HG03571 (cell line): ENCODE data around the gene TACO1.

Experiments used
- ATAC-seq: cut with Tn5 transposase; IDR thresholded peaks from one replicate; pipeline ENCODE4 v1.9.1; 2021; ENCODE audit not compliant: unreplicated experiment

The TACO1 gene

DNA sequence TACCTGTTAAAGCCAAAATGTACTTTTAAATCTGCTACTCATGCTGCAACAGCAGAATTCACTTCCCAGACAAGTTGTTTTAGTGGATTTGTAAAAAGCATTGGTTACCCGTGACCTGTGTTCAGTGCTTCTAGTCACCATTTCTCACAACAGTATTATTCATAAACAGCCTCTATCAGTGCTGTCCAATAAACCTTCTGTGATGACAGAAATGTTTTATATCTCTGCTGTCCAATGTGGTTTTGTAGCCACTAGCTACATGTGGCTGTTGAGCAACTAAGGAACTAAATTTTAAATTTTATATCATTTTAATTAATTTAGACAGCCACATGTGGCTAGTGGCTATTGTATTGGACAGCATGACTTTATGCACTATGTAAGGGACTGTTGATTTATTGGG lies 34.1 kb downstream of the TACO1 start:
- no peak for ATAC-seq

DNA sequence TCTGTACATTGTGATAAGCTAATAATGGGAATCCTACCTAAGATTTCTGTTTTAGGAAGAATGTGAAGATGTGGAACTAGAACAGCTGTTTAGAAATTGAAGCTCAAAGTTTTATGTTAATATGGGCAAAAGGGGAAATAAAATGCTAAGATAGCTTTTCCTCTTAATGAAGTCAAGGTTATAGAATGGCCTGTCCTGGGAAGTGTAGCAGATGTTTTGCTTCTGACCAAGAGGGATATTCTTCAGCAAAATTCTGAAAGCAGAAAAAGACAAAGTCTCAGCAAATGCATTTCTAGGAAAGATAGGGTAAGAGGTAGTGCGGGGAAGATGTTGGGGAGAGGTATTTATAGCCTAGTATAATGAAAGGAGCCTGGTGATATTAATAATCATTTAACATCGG lies 34.6 kb downstream of the TACO1 start:
- ATAC-seq, result no peak

DNA sequence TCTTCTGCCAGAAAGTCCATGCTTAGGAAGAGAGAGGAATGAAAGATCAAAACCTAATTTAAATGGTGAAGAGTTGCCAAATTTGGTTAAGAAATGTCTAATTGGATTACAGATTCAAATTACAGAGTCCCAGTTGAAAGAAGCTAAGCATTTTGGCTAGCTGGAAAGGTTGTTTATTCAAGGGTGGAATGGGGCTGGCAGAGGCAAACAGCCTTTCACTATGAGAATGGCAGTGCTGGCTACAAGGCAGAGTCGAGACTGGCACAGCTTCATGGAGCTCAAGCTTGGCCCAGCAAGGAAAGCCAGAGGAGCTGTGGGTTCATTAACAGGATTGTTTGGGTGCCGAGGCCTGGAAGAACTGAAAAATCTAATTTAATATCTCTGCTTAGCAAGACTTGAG lies 35.1 kb downstream of the TACO1 start:
- ATAC-seq, result no peak

DNA sequence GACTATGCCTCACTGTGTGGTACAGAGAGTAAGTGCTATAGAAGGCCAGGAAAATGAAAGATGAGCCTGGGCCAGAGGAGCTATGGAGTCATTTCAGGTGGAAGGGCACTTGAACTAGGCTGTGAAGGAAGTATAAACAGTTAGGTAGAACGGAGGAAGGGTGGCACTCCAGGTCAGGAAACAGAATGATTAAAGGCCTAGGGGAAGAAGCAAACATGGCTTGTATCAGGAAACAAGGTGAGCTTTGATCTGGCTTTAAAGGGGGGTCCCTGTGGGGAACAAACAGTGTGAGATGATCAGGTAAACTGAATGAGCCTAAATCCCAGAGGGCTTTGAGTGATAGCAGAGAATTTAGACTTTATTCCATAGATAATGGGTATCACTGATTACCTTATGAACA lies 38.4 kb downstream of the TACO1 start:
- ATAC-seq, result no peak

DNA sequence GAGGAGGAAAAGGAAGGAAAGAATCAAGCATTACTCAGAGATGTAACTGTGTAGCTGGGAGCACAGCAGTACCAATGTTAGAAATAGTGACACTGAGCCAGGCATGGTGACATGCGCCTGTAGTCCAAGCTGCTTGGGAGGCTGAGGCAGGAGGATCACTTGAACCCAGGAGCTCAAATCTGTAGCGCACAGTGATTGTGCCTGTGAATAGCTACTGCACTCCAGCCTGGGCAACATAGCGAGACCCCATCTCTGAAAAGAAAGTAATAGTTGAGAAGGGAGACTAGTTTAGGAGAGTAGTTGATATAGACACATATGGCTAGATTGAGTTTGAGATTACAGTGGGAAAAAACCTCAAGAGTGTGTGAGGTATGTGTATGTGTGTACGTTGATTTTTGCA lies 39.3 kb downstream of the TACO1 start:
- no peak for ATAC-seq

DNA sequence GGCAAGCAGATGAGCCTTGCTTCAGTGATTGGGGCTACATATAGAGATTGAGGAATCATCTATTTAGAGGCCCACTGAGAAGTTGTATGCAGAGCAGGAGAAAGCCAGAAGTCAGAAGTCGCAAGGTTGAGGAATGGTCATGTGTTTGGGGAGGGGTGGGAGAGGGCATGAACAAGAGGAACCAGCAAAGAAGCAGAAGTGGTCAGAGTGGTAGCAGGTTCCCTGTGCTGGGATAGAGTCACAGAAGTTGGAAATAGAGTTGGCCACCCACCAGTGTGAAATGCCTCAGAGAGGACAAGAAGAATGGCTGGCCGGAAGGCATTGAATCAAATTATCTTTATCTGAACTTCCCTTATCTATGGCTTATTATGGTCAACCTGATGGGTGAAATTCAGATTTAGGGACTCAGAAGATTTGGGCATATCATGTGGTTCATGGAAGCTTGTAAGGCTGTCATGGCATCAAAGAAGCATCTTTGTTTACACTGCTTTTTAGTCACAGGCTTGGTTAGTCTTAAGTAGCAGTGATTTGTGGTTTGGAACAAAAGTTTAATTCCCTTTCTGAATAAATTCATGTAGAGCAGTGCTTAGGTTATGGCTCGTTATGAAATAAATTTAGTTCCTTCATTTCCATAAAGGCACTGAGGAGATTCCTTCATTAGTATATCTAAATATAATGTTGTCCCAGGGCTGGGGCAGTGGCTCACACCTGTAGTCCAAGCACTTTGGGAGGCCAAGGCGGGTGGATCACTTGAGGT lies 41.2 kb downstream of the TACO1 start:
- ATAC-seq, result no peak

DNA sequence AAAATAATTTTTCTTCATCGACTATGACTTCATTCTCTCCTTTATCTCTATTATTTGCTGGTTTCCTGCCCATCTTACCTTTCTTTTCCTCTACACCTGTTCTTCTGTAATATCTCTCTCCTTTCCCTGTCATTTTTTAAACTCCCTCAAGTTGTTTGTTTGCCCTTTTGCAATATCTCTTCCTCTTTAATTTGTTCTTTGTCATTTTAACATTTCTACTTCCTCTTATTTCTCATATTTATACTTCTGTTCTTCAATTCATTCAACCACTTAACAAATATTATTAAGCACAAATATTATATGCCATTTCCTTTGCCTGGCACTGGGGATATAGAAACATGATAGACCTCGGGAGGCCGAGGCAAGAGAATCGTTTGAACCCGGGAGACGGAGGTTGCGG lies 44.2 kb downstream of the TACO1 start:
- no peak for ATAC-seq

DNA sequence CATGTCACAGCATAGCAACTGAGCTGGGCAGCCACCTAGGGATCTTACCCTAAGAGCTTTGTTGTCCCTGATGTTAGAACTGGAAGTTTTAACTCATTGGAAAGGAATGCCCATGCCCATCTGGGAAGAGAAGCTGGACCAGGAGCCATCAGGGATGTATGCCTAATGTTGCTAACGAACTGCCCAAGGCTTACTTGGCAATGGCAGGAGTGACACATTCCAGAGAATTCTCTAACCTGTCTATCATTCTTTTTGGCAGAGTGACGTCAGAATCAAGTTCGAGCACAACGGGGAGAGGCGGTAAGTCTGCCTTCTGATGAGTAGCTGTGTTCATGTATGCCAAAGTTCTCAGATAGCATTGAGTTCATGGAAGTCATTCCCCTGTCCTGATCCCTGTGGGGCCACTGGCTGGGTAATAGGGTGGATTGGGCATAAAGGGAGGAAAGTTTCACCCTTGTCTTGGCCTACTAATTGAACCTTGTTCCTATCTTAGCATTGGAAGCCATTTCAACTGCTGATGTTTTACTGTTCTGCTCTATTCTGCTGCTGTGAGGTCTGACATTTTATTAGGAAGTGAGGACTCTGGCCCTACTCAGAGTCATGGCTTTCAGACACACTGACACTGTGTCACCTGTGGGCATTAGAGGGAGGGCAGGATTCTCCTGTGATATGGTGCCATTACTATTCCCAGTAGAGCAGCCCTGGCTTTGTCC lies 45.2 kb downstream of the TACO1 start:
- ATAC-seq, result peak; percentile 51

DNA sequence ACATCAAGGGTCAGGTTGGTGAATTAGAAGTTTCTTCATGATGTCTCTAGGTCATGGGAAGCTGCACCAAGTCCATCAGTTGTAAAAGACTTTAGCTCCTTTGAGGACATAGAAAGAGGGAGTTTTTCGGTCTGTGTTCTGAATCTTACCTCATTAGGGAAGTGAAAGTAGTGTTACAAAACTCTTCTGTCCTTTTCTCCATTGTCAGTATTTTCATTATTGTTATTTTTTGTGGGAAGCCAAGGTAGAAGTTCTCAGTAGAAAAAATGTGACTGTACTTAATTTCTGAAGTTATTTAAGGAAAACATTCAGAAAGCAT lies 45.8 kb downstream of the TACO1 start:
- peak; percentile 80 for ATAC-seq

DNA sequence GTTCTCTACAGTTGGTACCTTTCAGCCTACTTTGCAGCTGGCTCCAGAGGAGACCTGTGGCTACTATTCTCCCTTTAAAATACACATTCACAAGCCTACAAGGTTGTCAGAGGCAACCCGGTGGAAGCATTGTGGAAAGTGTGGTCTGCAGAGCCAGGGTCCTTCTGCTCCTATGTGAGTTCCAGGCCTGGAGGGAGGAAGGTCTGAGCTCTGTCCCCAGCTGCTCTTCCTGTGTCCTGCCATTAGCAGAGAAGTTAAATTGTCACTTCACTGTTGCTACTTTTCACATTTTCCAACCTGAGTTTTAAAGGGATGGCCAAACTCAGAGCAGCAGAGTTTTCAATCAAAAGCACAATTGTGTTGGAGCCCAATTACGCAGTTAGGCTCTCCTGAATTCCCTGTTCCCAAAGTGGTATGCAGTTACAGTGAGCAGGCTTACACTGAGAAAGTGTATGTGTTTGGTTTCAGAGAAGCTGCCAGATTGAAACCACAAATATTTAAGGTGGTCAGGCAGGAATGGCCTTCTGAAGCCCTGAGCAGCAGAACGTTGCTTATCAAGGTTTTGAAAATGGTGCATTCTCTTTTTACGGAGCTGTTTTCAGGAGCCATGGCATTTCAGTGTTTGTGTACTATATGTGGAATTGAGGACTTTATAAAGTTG lies 46.5 kb downstream of the TACO1 start:
- no peak for ATAC-seq

DNA sequence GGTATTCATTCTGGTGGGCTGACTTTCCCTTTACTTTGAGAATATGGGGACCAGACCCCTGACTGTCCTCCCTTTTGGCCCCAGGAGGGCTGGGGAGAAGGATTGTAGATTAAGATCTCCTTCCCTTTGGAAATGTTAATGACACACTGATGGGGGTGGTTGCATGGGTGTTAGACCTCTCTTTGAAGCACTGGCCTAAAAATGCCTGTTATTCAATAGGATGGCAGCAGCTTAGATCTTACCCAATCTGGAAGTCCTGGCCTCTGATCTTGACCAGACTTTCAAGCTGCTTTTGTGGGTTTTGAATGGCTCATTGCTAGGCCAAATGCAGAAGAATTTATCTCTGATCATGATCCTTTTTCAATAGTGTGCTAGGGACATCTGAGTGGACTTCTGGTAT lies 47.2 kb downstream of the TACO1 start:
- ATAC-seq, result no peak

DNA sequence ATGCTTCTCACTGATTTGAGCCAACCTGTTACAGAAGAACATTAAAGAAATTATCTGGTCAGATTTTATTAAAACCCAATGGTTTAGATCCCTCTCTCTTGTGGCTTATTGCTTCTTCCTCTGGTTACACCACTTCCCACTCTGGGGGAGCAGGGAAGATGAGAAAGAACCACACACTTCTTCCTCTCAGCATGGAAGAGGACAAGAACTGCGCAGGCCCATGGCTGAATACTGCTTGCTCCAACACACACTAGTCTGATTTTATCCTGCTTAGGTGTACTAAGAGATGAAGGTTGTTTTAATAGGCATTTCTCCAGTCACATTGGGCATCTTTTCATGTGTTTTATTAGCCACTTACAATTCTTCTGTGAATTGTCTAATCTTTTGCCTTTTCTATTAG lies 49.1 kb downstream of the TACO1 start:
- ATAC-seq, result no peak

DNA sequence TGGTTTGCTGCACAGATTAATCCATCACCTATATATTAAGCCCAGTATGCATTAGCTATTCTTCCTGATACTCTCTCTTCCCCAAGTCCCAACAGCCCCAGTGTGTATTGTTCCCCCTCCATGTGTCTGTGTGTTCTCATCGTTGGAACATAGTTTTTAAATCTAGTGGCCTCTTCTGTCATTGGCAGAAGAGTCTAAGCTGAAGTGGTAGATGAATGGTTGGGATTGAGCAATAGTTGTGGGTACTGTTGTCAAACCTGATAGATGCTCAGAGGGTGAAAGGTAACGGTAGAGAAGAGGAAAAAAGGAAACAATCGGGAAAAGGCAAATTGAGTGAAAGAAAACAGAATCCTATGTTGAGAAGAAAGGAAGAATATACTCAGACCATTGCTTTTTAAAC lies 51.4 kb downstream of the TACO1 start:
- no peak for ATAC-seq

DNA sequence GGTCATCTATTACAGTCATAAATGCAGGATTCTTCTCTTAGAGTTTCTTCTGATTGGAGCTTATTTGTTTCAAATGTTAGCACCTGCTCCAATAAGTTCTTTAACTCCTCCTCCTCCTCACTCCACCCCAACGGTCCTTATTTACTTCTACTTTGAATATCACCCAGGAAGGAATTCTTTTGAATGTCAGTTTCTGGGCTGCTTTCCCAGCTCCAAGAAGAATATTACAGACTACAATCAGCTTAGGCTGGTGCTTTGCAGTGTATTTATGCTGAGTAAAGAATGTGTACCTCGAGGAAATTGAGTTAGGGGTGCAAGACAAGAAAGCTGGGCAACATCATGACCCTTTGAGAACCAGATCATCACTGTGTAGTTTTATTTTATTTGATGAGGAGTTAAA lies 52.4 kb downstream of the TACO1 start:
- no peak for ATAC-seq

DNA sequence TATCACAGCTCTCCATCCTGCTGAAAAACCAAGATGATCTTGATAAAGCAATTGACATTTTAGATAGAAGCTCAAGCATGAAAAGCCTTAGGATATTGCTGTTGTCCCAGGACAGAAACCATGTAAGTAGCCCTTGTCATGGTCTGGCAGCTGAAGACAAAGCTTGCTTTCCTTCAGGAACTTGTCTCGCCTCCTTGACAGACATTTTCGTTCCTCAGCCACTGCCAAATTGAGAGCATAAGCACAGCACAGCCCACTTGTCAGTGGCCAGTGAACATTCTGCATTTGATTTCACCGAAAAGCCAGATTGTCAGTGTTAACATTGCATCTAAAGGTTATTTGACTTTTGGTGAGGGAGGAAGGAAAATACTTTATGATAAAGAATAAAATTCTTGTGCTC lies 57.1 kb downstream of the TACO1 start:
- no peak for ATAC-seq
